A549 treated with Mapracorat at 1 μM for 4 hours (cell line): ENCODE data around the gene GBP6. TPM values are rescaled to one million over a fixed set of nuclear protein-coding genes. Genes with fewer than 3 reads are reported as not detected.

ENCODE experiments used
- total RNA-seq: library from RNA; stranded (reverse); fragments of 200-300 nt; extraction: Qiagen RNA extraction; gene quantifications from 5 replicates; pipeline ENCODE4 v1.2.3, GENCODE V29; 2022

Gene GBP6
- total RNA-seq, result not detected in 5 replicates

GRCh38 chr1:89363638-89364536 is at the start of gene GBP6:
Gene GBP6 (plus strand): TSS chr1:89364059. CDS start chr1:89368552, 4,493 bp downstream.

Other genes starting within 250 kb of the GBP6 start
- 0.63 to 1.1 TPM (median 0.81 TPM) in 5 replicates for gene GBP2, start 237.9 kb upstream of the GBP6 start, total RNA-seq
- not detected in 5 replicates for gene GBP7, start 188.1 kb upstream of the GBP6 start, total RNA-seq
- gene GBP4, start 165.1 kb upstream of the GBP6 start, total RNA-seq, result 0.07 to 0.08 TPM in 2 of 5 replicates, not detected in the others
- 0.06 to 0.09 TPM (median 0.06 TPM) in 3 of 5 replicates, not detected in the others for gene GBP5, start 91.2 kb upstream of the GBP6 start, total RNA-seq
- gene LRRC8B, start 160.8 kb downstream of the GBP6 start, total RNA-seq, result 3.1 to 4.6 TPM (median 4.0 TPM) in 5 replicates